Activated naive CD8-positive, alpha-beta T cell treated with anti-CD3 and anti-CD28 coated beads, Interleukin-2, amount 10 ng/mL, durations not matched to agents 7 days and 5 days (primary cell): ENCODE data around the gene ARSB. TPM values are rescaled to one million over a fixed set of nuclear protein-coding genes. Genes with fewer than 3 reads are reported as not detected.
"Not testable (repeated sequence)": the region's sequence is repeated elsewhere in the genome, so short reads cannot be mapped to it uniquely, and the experiment has no call there.

Source experiments
- ATAC-seq: fragments of 150-1000 bp; cut with Tn5 transposase; one replicate; pipeline ENCODE4 v1.10.0; 2021; ENCODE audit warnings: low read depth, moderate library complexity
- POLR2A ChIA-PET: fragments of 350-600 bp; sonication (Branson Sonifier 250); formaldehyde crosslinking; loops from one replicate; lab custom pipeline; 2021; ENCODE audit warnings: antibody characterized with exemption; lab: Charles Lee
- DNase-seq: peaks from one replicate; pipeline ENCODE4 v3.0.0; 2021
- H3K27ac Mint-ChIP-seq: one replicate; pipeline ENCODE4 v1.8.0; 2022; ENCODE audit warnings: mild to moderate bottlenecking, mixed read lengths
- H3K27me3 Mint-ChIP-seq: one replicate; pipeline ENCODE4 v1.8.0; 2022; ENCODE audit warnings: mild to moderate bottlenecking, moderate library complexity, mixed read lengths
- H3K36me3 Mint-ChIP-seq: one replicate; pipeline ENCODE4 v1.8.0; 2021; ENCODE audit warnings: mild to moderate bottlenecking, mixed read lengths
- H3K4me1 Mint-ChIP-seq: one replicate; pipeline ENCODE4 v1.8.0; 2021; ENCODE audit warnings: mixed read lengths
- H3K4me3 Mint-ChIP-seq: one replicate; pipeline ENCODE4 v1.8.0; 2022; ENCODE audit warnings: mild to moderate bottlenecking, moderate library complexity, mixed read lengths
- H3K9me3 Mint-ChIP-seq: one replicate; pipeline ENCODE4 v1.8.0; 2021; ENCODE audit warnings: mixed read lengths
- total RNA-seq, 2 experiments: library from RNA; stranded (reverse); gene quantifications; one replicate each; pipeline ENCODE4 v1.2.3, GENCODE V29; 2021

ARSB gene
- total RNA-seq, 2 experiments from 2014 or later: 6.3 to 7.4 TPM

DNA sequence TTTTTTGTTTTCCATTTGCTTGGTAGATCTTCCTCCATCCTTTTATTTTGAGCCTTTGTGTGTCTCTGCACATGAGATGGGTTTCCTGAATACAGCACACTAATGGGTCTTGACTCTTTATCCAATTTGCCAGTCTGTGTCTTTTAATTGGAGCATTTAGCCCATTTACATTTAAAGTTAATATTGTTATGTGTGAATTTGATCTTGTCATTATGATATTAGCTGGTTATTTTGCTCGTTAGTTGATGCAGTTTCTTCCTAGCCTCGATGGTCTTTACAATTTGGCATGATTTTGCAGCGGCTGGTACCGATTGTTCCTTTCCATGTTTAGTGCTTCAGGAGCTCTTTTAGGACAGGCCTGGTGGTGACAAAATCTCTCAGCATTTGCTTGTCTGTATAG, 133.2 kb downstream of the ARSB start:
- H3K36me3 Mint-ChIP-seq, DNase-seq, ATAC-seq, H3K4me1 Mint-ChIP-seq, H3K9me3 Mint-ChIP-seq, POLR2A ChIA-PET, H3K27me3 Mint-ChIP-seq, H3K27ac Mint-ChIP-seq, H3K4me3 Mint-ChIP-seq: not testable (repeated sequence)

DNA sequence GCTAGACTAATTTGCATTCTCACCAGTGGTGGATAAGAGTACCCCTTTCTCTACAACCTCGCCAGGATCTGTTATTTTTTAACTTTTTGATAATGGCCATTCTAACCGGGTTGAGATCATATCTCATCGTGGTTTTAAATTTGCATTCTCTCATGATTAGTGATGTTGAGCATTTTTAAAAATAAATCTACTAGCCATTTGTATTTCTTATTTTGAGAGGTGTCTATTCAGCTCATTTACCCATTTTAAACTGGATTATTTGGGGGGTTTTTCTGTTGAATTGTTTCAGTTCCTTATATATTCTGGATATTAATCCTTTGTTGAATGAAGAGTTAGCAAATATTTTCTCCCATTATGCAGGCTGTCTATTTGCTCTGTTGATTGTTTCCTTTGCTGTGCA, 139.6 kb downstream of the ARSB start:
- no peak overlapping the region for H3K27ac Mint-ChIP-seq
- no peak for DNase-seq
- peaks cover 3% of the 10 kb centered on the region for H3K9me3 Mint-ChIP-seq
- H3K27me3 Mint-ChIP-seq: no peaks in the 10 kb centered on the region
- H3K4me1 Mint-ChIP-seq: no peaks in the 10 kb centered on the region
- H3K36me3 Mint-ChIP-seq: no peaks in the 10 kb centered on the region
- no peak overlapping the region for H3K4me3 Mint-ChIP-seq
- no peak for ATAC-seq
- POLR2A ChIA-PET: no interaction called here

DNA sequence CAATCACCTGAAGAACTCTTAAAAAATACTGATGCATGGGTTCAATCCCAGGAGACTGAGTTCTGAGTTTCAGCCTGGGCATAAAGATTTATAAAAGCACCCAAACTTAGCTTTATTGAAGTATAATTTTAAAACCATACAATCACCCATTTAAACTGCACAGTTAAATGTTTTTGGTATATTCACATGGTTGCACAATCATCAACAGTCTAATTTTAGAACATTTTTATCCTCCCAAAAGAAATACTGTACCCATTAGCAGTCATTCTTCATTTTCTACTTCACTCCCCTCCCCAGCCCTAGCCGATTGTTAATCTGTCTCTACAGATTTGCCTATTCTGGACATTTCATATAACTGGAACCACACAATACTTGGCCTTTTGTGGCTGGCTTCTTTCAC, 141.7 kb downstream of the ARSB start:
- Mint-ChIP-seq H3K27me3 (no peaks in the 10 kb centered on the region), H3K4me3 (no peak overlapping the region), H3K4me1 (no peaks in the 10 kb centered on the region), H3K27ac (no peak overlapping the region), H3K36me3 (no peaks in the 10 kb centered on the region), H3K9me3 (peaks cover 3% of the 10 kb centered on the region)
- POLR2A ChIA-PET: no interaction called here
- no peak for DNase-seq
- ATAC-seq: no peak

DNA sequence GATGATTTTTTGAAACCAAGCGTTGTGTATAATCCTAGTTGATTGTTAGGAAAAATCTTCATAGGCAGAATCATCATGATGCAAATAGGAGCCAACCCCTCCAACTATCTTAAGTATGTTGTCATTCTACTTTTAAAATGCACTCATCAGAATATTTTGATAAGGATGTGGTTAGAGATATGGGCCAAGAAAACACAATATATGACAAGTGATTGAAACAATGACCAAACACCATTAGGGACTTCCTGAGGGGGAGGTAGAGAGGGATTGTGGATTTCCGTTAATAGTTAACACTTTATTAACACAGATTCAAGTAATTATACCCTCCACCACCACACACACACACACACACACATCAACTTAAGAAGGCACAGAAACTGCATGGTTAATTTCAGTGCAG, 143.3 kb downstream of the ARSB start:
- POLR2A ChIA-PET: no interaction called here
- no peak for DNase-seq
- ATAC-seq: no peak
- Mint-ChIP-seq H3K36me3 (peaks cover 4% of the 10 kb centered on the region), H3K27me3 (no peaks in the 10 kb centered on the region), H3K4me1 (no peaks in the 10 kb centered on the region), H3K27ac (no peak overlapping the region), H3K4me3 (no peak overlapping the region), H3K9me3 (peaks cover 3% of the 10 kb centered on the region)

DNA sequence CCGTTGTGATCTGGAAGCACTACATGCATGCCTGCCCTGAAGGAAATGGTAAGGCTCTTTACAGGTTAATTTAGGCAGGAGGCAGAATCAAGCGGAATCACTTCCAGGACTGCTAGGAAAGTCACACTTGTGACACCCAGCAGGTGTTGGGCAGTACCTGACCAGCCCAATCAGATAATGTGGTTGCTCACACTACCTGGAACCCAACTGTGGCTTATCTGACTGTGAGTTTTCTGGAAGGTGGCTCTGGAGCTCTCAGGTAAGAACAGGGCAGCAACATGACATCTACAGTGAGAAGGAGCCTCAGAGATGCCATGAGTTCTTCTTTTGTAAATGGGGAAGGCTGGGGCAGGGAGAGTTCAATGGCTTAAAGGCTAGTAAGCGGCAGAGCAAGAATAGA, 146.4 kb downstream of the ARSB start:
- ATAC-seq: no peak
- no peaks in the 10 kb centered on the region for H3K9me3 Mint-ChIP-seq
- no peaks in the 10 kb centered on the region for H3K4me1 Mint-ChIP-seq
- no peaks in the 10 kb centered on the region for H3K27me3 Mint-ChIP-seq
- H3K4me3 Mint-ChIP-seq: no peak overlapping the region
- DNase-seq: no peak
- H3K27ac Mint-ChIP-seq: no peak overlapping the region
- POLR2A ChIA-PET: no interaction called here
- H3K36me3 Mint-ChIP-seq: peaks cover 4% of the 10 kb centered on the region

DNA sequence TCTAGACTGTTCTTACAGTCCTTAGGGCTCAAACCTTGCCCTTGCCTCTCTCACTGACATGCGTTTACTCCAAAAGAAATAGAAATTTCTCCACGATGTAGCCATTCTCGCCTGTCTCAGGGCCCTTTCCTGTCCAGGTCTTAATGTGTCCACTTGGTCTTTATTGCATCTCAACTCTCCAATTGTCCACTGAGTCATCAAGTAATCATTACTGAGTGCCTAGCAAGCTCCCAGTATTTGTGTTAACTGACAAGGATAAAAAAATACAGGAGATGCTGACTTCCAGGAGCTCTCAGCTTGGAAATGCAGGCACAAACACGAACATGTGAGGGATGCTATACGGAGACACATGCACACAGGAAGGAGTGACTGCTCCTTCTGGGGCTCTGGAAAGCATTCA, 147.3 kb downstream of the ARSB start:
- Mint-ChIP-seq H3K4me3 (no peak overlapping the region), H3K27me3 (no peaks in the 10 kb centered on the region), H3K27ac (no peak overlapping the region), H3K9me3 (no peaks in the 10 kb centered on the region), H3K36me3 (peaks cover 4% of the 10 kb centered on the region), H3K4me1 (no peaks in the 10 kb centered on the region)
- POLR2A ChIA-PET: no interaction called here
- ATAC-seq (no peak), DNase-seq (no peak)

DNA sequence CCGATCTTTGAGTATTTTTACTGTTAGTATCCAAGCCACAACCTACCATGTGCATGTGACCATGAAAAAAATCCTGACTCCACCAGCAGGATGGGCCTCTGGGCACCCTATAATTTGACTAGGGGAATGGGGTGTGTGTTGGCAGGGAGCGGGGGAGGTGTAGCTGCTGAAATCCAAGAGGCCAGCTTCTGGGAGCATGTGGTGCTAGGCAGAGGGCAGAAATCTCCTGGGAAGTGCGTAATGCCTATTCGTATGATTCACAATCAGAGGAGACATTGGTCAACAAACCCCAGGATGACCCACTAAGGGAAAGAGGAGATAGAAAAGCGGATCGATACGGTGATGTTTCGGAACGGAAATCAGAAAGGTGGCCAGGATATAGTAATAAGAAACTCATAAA, 149.9 kb downstream of the ARSB start:
- Mint-ChIP-seq H3K9me3 (no peaks in the 10 kb centered on the region), H3K4me3 (no peak overlapping the region), H3K27ac (no peak overlapping the region), H3K4me1 (no peaks in the 10 kb centered on the region), H3K36me3 (peaks cover 4% of the 10 kb centered on the region), H3K27me3 (no peaks in the 10 kb centered on the region)
- POLR2A ChIA-PET: no interaction called here
- DNase-seq (no peak), ATAC-seq (no peak)

DNA sequence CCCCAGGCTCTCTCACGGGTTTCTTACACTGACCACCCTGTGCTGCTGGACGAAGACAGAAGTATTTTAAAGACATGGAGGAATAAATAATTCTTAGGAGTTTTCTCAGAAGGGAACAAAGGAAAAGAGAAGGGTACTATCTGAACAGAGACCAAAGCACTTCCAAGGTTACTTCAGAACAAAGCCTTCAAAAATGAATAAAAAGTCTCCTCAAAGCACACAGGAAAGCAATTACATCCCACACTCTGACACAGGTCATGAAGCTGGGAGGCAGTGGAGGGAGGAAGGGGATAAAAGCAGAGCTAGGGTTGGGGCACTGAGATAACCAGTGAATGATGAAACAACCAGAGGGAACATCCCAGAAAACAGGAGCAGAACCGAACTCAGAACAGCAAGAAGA, 151.8 kb downstream of the ARSB start:
- Mint-ChIP-seq H3K4me3 (no peak overlapping the region), H3K27ac (no peak overlapping the region), H3K4me1 (no peaks in the 10 kb centered on the region), H3K9me3 (no peaks in the 10 kb centered on the region), H3K27me3 (no peaks in the 10 kb centered on the region), H3K36me3 (peaks cover 8% of the 10 kb centered on the region)
- ATAC-seq (no peak), DNase-seq (no peak)
- POLR2A ChIA-PET: no interaction called here

DNA sequence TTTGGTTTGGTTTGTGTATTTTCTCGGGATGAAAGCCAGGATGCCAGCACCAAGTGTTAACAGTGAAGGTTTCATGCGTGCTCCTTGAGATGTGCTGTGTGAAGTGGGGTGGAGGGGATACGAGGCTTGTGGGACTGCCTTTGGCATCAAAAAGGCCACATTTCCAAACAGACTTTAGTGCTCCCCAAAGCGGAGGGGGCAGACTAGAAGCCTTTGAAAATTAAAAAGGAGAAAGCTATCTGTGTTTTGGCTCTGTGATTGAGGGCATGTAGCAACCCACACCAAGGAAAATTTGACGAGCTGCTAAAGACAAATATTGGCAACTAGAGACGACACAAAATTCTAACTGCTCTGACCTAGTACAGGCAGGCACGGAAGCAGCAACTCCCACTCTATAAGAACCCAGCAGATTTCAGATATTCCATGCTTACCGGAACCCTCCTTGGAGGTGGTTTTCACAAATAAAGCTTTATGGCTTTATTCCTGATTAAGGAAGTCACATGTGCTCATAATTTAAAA, 154.5 kb downstream of the ARSB start:
- no peak overlapping the region for H3K27ac Mint-ChIP-seq
- DNase-seq (no peak), ATAC-seq (no peak)
- peaks cover 6% of the 10 kb centered on the region for H3K36me3 Mint-ChIP-seq
- H3K9me3 Mint-ChIP-seq: no peaks in the 10 kb centered on the region
- H3K4me3 Mint-ChIP-seq: no peak overlapping the region
- POLR2A ChIA-PET: no interaction called here
- H3K27me3 Mint-ChIP-seq: no peaks in the 10 kb centered on the region
- no peaks in the 10 kb centered on the region for H3K4me1 Mint-ChIP-seq

DNA sequence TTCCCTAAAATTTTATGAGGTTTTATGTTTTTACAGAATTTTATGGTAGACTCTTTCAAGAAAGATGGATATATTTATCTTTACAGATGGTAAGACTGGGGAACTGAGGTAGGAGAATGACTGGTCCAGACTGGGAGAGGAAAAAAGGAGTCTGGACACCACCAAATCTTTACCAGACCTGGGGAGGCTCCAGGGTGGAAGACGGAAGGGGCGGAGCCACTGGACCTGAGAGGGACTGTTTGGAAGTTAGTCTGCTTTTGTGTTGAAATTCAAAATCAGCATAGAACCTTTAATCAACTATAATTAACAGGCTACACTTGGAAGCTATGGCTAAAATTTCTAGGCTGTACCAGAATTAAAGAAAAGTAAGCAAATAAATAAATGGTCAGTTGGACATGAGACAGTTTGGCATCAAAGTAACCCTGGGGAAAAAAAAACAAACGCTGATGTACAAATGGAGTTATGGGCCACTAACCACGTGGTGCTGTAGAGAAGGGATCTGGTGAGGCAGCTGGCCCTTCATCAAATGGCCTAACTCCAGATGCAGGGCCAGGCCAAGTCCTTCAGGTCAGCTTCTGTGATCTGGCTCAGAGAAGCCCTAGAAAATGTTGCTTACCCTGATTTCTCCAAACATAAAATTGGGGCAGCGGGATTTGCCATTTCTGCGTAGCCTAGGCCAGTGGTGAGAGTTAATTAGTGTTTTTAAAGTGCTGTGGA, 155.1 kb downstream of the ARSB start:
- Mint-ChIP-seq H3K4me1 (no peaks in the 10 kb centered on the region), H3K9me3 (no peaks in the 10 kb centered on the region), H3K27me3 (no peaks in the 10 kb centered on the region), H3K36me3 (peaks cover 6% of the 10 kb centered on the region), H3K27ac (no peak overlapping the region), H3K4me3 (no peak overlapping the region)
- ATAC-seq: no peak
- POLR2A ChIA-PET: no interaction called here
- no peak for DNase-seq

DNA sequence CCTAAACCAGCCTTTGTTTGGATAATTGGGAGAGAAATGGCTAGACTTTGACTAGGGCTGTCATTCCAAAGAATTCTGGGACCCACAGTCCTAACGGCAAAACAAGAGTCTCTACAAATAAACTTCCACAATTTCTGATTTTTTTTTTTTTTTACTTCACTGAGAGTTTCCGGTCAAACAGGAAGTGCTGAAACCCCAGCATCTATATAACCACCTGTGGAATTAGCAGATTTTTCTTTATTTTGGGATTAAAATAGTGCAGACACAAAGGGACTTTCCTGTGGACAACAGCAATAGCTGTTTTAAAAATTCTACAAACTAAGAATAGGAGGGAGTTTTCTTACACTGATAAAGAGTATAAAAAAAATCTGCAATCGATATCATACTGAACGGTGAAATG, 157.4 kb downstream of the ARSB start:
- Mint-ChIP-seq H3K9me3 (no peaks in the 10 kb centered on the region), H3K4me1 (no peaks in the 10 kb centered on the region), H3K27ac (no peak overlapping the region), H3K36me3 (peaks cover 9% of the 10 kb centered on the region), H3K27me3 (no peaks in the 10 kb centered on the region), H3K4me3 (no peak overlapping the region)
- DNase-seq (no peak), ATAC-seq (no peak)
- POLR2A ChIA-PET: no interaction called here

DNA sequence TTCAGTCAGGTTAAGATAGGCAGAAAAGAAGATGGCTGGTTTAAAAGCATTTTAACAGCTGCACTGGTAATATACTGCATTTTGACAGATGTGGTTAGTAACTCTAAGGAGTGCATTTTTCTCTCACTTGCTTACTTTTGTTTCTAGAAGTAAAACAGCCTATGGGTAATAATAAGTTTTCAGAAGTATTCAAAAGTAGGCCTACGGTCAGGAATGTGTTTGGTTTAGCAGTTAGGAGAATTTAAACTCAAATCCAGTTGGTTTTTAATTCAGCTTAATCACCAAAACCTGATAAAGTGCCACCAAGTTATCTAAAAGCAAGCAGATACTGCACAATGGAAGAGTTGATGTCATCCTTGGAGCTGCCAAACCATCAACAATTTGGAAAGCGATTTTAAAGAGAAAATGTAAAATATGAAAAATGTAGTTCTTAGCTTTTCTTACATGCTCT, 160.3 kb downstream of the ARSB start:
- no peak overlapping the region for H3K27ac Mint-ChIP-seq
- no peaks in the 10 kb centered on the region for H3K4me1 Mint-ChIP-seq
- ATAC-seq (no peak), DNase-seq (no peak)
- POLR2A ChIA-PET: no interaction called here
- H3K4me3 Mint-ChIP-seq: no peak overlapping the region
- H3K27me3 Mint-ChIP-seq: no peaks in the 10 kb centered on the region
- H3K36me3 Mint-ChIP-seq: peaks cover 10% of the 10 kb centered on the region
- no peaks in the 10 kb centered on the region for H3K9me3 Mint-ChIP-seq

DNA sequence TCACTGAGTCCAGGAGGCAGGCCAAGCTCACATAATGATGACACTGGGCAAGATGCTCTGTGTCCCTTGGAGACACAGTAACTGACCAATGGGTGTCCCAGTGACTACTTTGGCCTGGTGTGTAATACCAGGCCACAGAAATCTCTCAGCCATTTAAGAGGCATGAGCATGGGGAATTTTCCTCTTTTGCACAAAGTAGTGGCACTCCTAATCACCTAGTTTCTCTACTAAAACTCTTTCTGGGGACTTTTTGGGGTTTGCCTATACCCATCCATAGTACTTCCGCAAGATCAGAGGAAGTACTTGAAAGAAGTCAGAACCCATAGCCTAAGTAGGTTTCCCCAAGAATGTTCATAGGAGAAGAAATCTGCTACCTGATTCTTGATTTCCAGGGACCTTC, 161.9 kb downstream of the ARSB start:
- no peak overlapping the region for H3K27ac Mint-ChIP-seq
- no peaks in the 10 kb centered on the region for H3K4me1 Mint-ChIP-seq
- DNase-seq (no peak), ATAC-seq (no peak)
- POLR2A ChIA-PET: no interaction called here
- H3K27me3 Mint-ChIP-seq: no peaks in the 10 kb centered on the region
- peaks cover 7% of the 10 kb centered on the region for H3K36me3 Mint-ChIP-seq
- no peak overlapping the region for H3K4me3 Mint-ChIP-seq
- no peaks in the 10 kb centered on the region for H3K9me3 Mint-ChIP-seq

DNA sequence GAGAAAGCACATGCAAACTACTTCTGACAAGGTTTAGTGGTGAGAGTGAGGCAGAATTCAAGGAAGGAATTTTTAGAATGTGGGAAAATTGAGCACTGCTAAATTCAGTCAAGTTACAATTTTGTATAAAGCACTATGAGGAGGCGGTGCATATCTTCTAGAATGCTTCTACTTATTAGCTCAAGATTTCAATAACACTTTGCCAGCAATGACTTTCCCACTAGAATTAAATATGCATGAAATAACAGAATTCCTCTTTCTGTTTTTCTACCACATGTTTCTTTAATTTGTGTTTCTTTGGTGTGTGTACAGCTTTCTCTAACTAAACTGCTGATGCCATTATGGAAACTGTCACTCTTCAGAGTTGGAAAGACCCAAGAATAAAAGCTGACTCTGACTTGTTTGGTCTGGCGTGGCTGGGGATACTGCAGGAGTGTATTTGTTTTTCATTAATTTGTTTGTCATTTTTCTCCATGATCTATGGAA, 163.5 kb downstream of the ARSB start:
- no peak for DNase-seq
- POLR2A ChIA-PET: no interaction called here
- Mint-ChIP-seq H3K27ac (no peak overlapping the region), H3K4me3 (no peak overlapping the region), H3K4me1 (no peaks in the 10 kb centered on the region), H3K27me3 (no peaks in the 10 kb centered on the region), H3K9me3 (no peaks in the 10 kb centered on the region), H3K36me3 (peaks cover 8% of the 10 kb centered on the region)
- ATAC-seq: no peak
